Testis (tissue), 3 donors: ENCODE data around the gene ANAPC5. TPM values are rescaled to one million over a fixed set of nuclear protein-coding genes. Genes with fewer than 3 reads are reported as not detected.
"Not testable (repeated sequence)": the region's sequence is repeated elsewhere in the genome, so short reads cannot be mapped to it uniquely, and the experiment has no call there.

Experiments
- DNase-seq: peaks from one replicate; pipeline ENCODE4 v3.0.0-alpha.2; 2019
- H3K27ac ChIP-seq, 2 donors: fragments of 200-600 bp; sonication (generic); one replicate each; pipeline ENCODE4 v1.5.1; 2019
- H3K27me3 ChIP-seq: fragments of 200-600 bp; sonication (generic); one replicate; pipeline ENCODE4 v1.5.1; 2019
- H3K36me3 ChIP-seq: fragments of 200-600 bp; sonication (generic); one replicate; pipeline ENCODE4 v1.5.1; 2017; ENCODE audit warnings: low read depth; ENCODE audit errors: missing control alignments
- H3K4me1 ChIP-seq: fragments of 200-600 bp; sonication (generic); one replicate; pipeline ENCODE4 v1.5.1; 2019
- H3K4me3 ChIP-seq, 2 donors: fragments of 200-600 bp; sonication (generic); one replicate each; pipeline ENCODE4 v1.5.1; 2017 to 2019
- H3K9me3 ChIP-seq: fragments of 200-600 bp; sonication (generic); one replicate; pipeline ENCODE4 v1.5.1; 2017
- POLR2A ChIP-seq: fragments of 450-650 bp; IDR thresholded peaks from one replicate; pipeline ENCODE4 v1.6.1; 2017; ENCODE audit warnings: antibody characterized with exemption, mild to moderate bottlenecking, moderate library complexity
- WGBS, 2 donors: methylation state at CpG; one replicate each; pipeline ENCODE4 v1.1.5; 2018; 5-methylcytosine and 5-hydroxymethylcytosine counted together
- intact Hi-C: fragments of 100-400 bp; cut with DNase I; formaldehyde crosslinking; loops from one replicate; pipeline ENCODE4 v1.15.1; 2023; ENCODE audit warnings: low total_unique reads
- polyA plus RNA-seq: library from polyadenylated mRNA; stranded (reverse); fragments of 350-450 nt; fragmentation: Illumina TruSeq; extraction: RNeasy Lipid Tissue Mini Kit (QIAGEN cat#74804); gene quantifications from one replicate; pipeline ENCODE4 v1.2.3, GENCODE V29; 2014; ENCODE audit warnings: low read depth, low replicate concordance; ENCODE audit not compliant: insufficient read depth
- total RNA-seq, 2 donors: library from RNA; depleted of rRNA; stranded (reverse); fragments of >200 nt; gene quantifications; one replicate each; pipeline ENCODE4 v1.2.3, GENCODE V29; 2016
- TF ChIP-seq, protein P1 (sequence below), 3 experiments: fragments of 450-650 bp in 2 of 3; fragments of 200-600 bp in 1 of 3; sonication (generic) in 1 of 3; IDR thresholded peaks; one replicate each; pipeline ENCODE4 v1.5.1; 2016 to 2019; ENCODE audit warnings: antibody characterized with exemption in 3 of 3, mild to moderate bottlenecking in 2 of 3, moderate library complexity in 1 of 3

ANAPC5 gene
- total and polyA plus RNA-seq, 3 donors from 2014 or later = 95.9 to 158 (median 143) TPM

DNA sequence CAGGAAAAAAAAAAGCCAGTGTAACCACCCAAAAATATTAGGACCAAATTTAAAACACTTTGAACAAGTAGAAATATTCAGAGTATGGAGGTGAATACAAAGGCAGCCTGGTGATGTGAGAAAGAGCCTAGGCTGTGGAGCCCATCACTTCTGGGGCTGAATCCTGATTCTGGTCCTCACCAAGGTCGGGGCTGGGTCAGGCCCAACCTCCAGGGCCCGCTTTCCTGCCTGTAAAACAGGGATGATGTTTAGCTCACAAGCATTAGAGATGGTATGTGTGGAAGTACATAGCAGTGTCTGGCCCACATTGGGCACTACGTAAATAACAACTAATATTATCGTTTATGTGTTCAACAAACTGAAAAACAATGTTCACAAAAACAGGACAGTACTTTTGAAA is 47.9 kb downstream of the ANAPC5 start:
- DNase-seq = no peak
- no peak overlapping the region for H3K4me3 ChIP-seq
- TF ChIP-seq POLR2A = no peak
- TF ChIP-seq, protein P1, sequence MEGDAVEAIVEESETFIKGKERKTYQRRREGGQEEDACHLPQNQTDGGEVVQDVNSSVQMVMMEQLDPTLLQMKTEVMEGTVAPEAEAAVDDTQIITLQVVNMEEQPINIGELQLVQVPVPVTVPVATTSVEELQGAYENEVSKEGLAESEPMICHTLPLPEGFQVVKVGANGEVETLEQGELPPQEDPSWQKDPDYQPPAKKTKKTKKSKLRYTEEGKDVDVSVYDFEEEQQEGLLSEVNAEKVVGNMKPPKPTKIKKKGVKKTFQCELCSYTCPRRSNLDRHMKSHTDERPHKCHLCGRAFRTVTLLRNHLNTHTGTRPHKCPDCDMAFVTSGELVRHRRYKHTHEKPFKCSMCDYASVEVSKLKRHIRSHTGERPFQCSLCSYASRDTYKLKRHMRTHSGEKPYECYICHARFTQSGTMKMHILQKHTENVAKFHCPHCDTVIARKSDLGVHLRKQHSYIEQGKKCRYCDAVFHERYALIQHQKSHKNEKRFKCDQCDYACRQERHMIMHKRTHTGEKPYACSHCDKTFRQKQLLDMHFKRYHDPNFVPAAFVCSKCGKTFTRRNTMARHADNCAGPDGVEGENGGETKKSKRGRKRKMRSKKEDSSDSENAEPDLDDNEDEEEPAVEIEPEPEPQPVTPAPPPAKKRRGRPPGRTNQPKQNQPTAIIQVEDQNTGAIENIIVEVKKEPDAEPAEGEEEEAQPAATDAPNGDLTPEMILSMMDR (IDR thresholded peaks at IDR 0.05) = no peak
- H3K9me3 ChIP-seq = no peaks in the 10 kb centered on the region
- H3K36me3 ChIP-seq = no peaks in the 10 kb centered on the region
- intact Hi-C loops = no loop called here
- 80 to 86% methylated on average over 4 of the region's 4 CpGs for WGBS, 2 donors
- no peak overlapping the region for H3K27ac ChIP-seq
- no peaks in the 10 kb centered on the region for H3K4me1 ChIP-seq
- H3K27me3 ChIP-seq = no peaks in the 10 kb centered on the region

DNA sequence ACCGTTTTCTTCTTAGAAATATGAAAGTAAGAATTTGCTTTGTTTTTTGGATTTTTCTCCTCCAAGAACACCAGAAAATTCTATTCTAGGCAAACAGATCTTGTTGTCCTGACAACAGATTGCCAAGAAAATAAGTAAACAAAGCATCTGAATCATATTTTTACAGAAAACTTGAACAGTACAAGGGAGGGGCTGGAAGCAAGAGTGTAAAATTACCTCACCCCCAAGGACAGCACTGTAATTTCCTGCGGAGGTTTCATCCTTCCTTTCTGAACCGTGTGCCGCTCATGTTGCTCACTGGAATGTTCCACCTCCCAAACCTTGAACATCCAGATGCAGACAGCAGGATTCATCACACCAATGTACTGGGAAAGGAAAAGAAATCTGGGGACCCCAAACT is 50.3 kb downstream of the ANAPC5 start:
- Histone ChIP-seq H3K27me3 (no peaks in the 10 kb centered on the region), H3K4me1 (peaks cover 3% of the 10 kb centered on the region), H3K4me3 (no peak overlapping the region), H3K36me3 (no peaks in the 10 kb centered on the region), H3K9me3 (no peaks in the 10 kb centered on the region), H3K27ac (peak overlapping the region in 1 of 2 donors; percentile 24)
- intact Hi-C loops = no loop called here
- DNase-seq = no peak
- TF ChIP-seq, protein P1 (IDR thresholded peaks at IDR 0.05) = no peak
- no peak for TF ChIP-seq POLR2A
- 31 to 39% methylated on average over 4 of the region's 4 CpGs for WGBS, 2 donors

DNA sequence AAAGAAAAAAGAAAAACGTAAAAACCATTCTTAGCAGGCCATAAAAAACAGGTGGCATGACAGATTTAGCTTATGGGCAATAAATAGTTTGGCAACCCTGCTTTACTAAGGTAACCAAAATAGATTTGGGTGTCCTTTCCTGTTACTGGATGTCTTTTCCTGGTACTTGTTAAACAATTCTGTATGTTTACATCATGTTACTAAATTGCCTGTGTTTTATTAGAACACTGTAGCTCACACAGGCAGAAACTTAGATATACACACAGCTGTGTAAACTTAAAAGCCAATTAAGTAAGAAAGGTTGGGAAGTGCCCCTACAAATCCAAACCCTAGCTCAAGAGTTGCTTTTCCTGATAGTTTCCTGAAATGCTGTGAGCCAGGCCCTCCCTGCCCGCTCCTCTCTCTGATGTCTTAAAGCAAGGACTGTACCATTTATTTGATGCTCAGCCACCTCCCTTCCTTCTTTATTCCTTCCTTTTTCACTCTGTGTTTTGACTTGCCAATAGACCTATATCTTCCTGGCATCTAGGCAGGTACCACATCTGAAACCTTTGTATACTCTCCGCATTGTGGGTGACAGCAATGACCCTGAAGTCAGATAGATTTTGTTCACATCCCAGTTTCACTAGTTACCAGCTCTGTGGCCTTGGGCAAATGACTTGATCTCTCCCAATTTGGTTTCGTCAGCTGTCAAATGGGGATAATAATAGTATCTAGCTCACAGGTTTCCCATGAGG is 52.0 kb downstream of the ANAPC5 start:
- WGBS, 2 donors = 84 to 88% methylated on average over 4 of the region's 4 CpGs
- no peak for DNase-seq
- peaks cover 3% of the 10 kb centered on the region for H3K4me1 ChIP-seq
- intact Hi-C loops = no loop called here
- no peak overlapping the region for H3K4me3 ChIP-seq
- no peak overlapping the region for H3K27ac ChIP-seq
- no peaks in the 10 kb centered on the region for H3K36me3 ChIP-seq
- H3K9me3 ChIP-seq = no peaks in the 10 kb centered on the region
- H3K27me3 ChIP-seq = no peaks in the 10 kb centered on the region
- TF ChIP-seq, protein P1 (IDR thresholded peaks at IDR 0.05) = no peak
- TF ChIP-seq POLR2A = no peak

DNA sequence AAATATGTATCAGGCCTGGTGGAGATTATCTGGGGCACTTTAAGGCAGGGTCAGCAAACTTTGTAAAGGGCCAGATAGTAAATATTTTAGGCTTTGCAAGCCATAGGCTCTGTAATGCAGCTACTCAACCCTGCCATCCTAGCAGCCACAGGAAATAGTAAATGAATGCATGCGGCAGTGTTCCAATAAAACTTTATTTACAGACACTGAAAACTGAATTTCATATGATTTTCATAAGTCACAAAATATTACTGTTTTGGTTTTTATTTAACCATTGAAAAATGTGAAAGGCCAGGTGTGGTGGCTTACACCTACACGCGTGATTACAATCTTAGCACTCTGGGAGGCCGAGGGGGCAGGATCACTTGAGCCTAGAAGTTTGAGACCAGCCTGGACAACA is 52.5 kb downstream of the ANAPC5 start:
- no peak overlapping the region for H3K4me3 ChIP-seq
- H3K9me3 ChIP-seq = no peaks in the 10 kb centered on the region
- WGBS, 2 donors = 92% methylated on average over 4 of the region's 4 CpGs

DNA sequence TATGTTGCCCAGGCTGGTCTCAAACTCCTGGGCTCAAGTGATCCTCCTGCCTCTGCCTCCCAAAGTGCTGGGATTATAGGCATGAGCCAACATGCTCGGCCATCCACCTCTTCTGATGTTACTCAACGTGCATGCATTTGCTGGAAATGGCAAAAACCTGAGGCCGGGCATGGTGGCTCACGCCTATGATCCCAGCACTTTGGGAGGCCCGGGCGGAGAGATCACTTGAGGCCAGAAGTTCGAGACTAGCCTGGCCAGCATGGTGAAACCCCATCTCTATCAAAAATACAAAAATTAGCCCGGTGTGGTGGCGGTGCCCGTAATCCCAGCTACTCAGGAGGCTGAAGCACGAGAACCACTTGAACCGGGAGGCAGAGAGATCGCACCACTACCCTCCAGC is 53.8 kb downstream of the ANAPC5 start:
- H3K36me3 ChIP-seq, H3K4me1 ChIP-seq, H3K27me3 ChIP-seq, H3K4me3 ChIP-seq, DNase-seq, H3K27ac ChIP-seq, intact Hi-C loops, H3K9me3 ChIP-seq: not testable (repeated sequence)
- 58 to 79% methylated on average over 13 of the region's 13 CpGs for WGBS, 2 donors

More for the DNA sequence above, 52.5 kb downstream of the ANAPC5 start:
- Histone ChIP-seq H3K4me1 (peaks cover 3% of the 10 kb centered on the region), H3K27ac (no peak overlapping the region), H3K27me3 (no peaks in the 10 kb centered on the region), H3K36me3 (no peaks in the 10 kb centered on the region)
- TF ChIP-seq, protein P1 (IDR thresholded peaks at IDR 0.05) = no peak
- TF ChIP-seq POLR2A = no peak
- intact Hi-C loops = no loop called here
- no peak for DNase-seq
